ENCODE results near the gene KLF12. TPM values are rescaled to one million over a fixed set of nuclear protein-coding genes. Genes with fewer than 3 reads are reported as not detected.

The KLF12 gene
- total and polyA plus RNA-seq, 2 experiments from 2014 or later, result 6.4 to 7.7 TPM

DNA sequence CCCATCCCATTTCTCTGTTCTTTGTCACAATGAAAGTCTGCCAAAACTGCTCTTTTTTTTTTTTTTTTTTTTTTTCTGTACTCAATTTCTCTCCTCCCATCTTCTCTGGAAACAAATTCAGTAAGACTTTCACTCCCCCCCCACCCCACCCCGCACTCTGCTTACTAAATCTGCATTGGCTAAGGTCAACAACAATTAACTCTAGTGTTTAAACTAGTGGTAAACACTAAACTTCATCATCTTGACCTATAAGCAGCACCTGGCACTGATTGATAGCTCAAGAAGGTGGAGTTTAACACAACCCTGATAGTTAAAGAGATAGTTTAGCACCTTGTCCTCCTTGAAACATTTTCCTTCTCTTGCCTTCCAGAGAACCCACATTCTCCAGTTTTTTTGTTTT lies 14.1 kb upstream of the KLF12 start (continued):
- TF ChIP-seq, protein P1, sequence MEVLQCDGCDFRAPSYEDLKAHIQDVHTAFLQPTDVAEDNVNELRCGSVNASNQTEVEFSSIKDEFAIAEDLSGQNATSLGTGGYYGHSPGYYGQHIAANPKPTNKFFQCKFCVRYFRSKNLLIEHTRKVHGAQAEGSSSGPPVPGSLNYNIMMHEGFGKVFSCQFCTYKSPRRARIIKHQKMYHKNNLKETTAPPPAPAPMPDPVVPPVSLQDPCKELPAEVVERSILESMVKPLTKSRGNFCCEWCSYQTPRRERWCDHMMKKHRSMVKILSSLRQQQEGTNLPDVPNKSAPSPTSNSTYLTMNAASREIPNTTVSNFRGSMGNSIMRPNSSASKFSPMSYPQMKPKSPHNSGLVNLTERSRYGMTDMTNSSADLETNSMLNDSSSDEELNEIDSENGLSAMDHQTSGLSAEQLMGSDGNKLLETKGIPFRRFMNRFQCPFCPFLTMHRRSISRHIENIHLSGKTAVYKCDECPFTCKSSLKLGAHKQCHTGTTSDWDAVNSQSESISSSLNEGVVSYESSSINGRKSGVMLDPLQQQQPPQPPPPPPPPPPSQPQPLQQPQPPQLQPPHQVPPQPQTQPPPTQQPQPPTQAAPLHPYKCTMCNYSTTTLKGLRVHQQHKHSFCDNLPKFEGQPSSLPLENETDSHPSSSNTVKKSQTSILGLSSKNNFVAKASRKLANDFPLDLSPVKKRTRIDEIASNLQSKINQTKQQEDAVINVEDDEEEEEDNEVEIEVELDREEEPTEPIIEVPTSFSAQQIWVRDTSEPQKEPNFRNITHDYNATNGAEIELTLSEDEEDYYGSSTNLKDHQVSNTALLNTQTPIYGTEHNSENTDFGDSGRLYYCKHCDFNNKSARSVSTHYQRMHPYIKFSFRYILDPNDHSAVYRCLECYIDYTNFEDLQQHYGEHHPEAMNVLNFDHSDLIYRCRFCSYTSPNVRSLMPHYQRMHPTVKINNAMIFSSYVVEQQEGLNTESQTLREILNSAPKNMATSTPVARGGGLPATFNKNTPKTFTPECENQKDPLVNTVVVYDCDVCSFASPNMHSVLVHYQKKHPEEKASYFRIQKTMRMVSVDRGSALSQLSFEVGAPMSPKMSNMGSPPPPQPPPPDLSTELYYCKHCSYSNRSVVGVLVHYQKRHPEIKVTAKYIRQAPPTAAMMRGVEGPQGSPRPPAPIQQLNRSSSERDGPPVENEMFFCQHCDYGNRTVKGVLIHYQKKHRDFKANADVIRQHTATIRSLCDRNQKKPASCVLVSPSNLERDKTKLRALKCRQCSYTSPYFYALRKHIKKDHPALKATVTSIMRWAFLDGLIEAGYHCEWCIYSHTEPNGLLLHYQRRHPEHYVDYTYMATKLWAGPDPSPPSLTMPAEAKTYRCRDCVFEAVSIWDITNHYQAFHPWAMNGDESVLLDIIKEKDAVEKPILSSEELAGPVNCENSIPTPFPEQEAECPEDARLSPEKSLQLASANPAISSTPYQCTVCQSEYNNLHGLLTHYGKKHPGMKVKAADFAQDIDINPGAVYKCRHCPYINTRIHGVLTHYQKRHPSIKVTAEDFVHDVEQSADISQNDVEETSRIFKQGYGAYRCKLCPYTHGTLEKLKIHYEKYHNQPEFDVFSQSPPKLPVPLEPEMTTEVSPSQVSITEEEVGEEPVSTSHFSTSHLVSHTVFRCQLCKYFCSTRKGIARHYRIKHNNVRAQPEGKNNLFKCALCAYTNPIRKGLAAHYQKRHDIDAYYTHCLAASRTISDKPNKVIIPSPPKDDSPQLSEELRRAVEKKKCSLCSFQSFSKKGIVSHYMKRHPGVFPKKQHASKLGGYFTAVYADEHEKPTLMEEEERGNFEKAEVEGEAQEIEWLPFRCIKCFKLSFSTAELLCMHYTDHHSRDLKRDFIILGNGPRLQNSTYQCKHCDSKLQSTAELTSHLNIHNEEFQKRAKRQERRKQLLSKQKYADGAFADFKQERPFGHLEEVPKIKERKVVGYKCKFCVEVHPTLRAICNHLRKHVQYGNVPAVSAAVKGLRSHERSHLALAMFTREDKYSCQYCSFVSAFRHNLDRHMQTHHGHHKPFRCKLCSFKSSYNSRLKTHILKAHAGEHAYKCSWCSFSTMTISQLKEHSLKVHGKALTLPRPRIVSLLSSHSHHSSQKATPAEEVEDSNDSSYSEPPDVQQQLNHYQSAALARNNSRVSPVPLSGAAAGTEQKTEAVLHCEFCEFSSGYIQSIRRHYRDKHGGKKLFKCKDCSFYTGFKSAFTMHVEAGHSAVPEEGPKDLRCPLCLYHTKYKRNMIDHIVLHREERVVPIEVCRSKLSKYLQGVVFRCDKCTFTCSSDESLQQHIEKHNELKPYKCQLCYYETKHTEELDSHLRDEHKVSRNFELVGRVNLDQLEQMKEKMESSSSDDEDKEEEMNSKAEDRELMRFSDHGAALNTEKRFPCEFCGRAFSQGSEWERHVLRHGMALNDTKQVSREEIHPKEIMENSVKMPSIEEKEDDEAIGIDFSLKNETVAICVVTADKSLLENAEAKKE (CRISPR knock-in tag; IDR thresholded peaks at IDR 0.05), result no peak
- TF ChIP-seq NANOG (IDR thresholded peaks at IDR 0.05; ENCODE audit: borderline replicate concordance), result no peak
- no peak for TF ChIP-seq JUNB (IDR thresholded peaks at IDR 0.05; ENCODE audit: unreplicated experiment)
- no peak for TF ChIP-seq STAT1 (IDR thresholded peaks at IDR 0.05; ENCODE audit: unreplicated experiment)
- TF ChIP-seq, protein P2, sequence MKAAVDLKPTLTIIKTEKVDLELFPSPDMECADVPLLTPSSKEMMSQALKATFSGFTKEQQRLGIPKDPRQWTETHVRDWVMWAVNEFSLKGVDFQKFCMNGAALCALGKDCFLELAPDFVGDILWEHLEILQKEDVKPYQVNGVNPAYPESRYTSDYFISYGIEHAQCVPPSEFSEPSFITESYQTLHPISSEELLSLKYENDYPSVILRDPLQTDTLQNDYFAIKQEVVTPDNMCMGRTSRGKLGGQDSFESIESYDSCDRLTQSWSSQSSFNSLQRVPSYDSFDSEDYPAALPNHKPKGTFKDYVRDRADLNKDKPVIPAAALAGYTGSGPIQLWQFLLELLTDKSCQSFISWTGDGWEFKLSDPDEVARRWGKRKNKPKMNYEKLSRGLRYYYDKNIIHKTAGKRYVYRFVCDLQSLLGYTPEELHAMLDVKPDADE (IDR thresholded peaks at IDR 0.05), result no peak

DNA sequence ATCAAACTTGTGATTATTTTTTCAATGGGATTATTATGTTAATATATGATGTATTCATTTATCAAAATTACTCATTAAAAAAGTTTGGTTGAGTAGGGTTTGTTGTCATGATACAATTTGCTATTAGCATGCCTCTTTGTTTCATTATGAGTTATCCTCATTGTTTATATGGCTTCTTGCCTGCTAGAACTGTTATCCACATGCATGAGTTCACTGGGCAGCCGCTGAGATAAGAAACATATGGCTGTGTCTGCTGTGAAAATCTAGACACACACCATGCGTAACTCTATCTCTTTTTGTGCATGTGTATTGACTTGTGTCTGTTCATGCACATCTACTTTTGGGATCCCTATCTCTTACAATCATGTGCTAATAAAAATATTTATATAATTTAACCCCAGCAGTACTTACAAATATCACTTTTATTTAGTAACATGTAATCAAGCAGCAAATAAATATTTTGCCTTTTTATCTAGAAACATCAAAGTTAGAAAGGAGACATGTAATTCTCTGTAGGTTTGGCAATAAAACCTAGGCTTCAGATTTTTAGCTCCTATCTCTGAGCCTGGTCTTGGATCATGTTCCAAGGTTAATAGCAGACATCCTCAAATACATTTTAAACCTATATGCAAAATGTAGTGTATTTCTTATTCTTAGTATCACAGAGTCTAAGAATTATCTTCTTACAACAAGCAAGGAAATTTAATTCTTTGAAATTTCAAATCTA lies 11.2 kb upstream of the KLF12 start:
- Histone ChIP-seq H3K36me3 (ENCODE audit: insufficient read depth) (no peaks in the 10 kb centered on the region), H3K9me2 (ENCODE audit: insufficient read depth) (no peaks in the 10 kb centered on the region), H3F3A (replicated peaks; ENCODE audit: low read depth) (no peaks in the 10 kb centered on the region), H3K4me3 (no peak overlapping the region), H3K27ac (ENCODE audit: low read depth) (no peak overlapping the region), H3K4me2 (no peak overlapping the region), H3K4me1 (ENCODE audit: insufficient read depth) (no peaks in the 10 kb centered on the region), H3K27me3 (ENCODE audit: insufficient read depth) (no peaks in the 10 kb centered on the region), H4K20me1 (replicated peaks; ENCODE audit: insufficient read depth) (no peaks in the 10 kb centered on the region), H2AFZ (no peak overlapping the region), H3K79me2 (replicated peaks; ENCODE audit: insufficient read depth) (no peaks in the 10 kb centered on the region)
- Mint-ChIP-seq H3K27ac (no peak overlapping the region), H3K9me3 (no peaks in the 10 kb centered on the region), H3K4me3 (no peak overlapping the region), H3K4me1 (peaks cover 7% of the 10 kb centered on the region), H3K27me3 (ENCODE audit: insufficient read depth, low read depth, poor library complexity) (no peaks in the 10 kb centered on the region), H3K36me3 (ENCODE audit: low read depth) (no peaks in the 10 kb centered on the region)
- TF ChIP-seq JUNB (IDR thresholded peaks at IDR 0.05; ENCODE audit: unreplicated experiment) (no peak), POLR2AphosphoS5 (IDR thresholded peaks at IDR 0.05; ENCODE audit: low read depth) (no peak)
- ATAC-seq, result no peak
- DNase-seq (ENCODE audit: low spot score), result no peak

Data from GM23338 (cell line).